Neutrophil (primary cell): Measurements from ENCODE around the gene FAM120C.

ENCODE experiments used
- H3K27ac ChIP-seq: fragments of 200-600 bp; sonication (generic); 2 replicates; pipeline ENCODE4 v1.5.1; 2016; ENCODE audit warnings: mild to moderate bottlenecking, moderate library complexity
- H3K27me3 ChIP-seq: fragments of 200-600 bp; sonication (generic); 2 replicates; pipeline ENCODE4 v1.6.0; 2016; ENCODE audit warnings: mild to moderate bottlenecking
- H3K36me3 ChIP-seq: fragments of 200-600 bp; sonication (generic); 2 replicates; pipeline ENCODE4 v1.5.1; 2017
- H3K4me1 ChIP-seq, 2 experiments: fragments of 200-600 bp in 1 of 2; sonication (generic) in 1 of 2; 1 replicate in 1 of 2; 2 replicates in 1 of 2; pipeline versions ENCODE4 v1.5.1 to v1.6.1; 2013 to 2016; ENCODE audit warnings: low read depth in 1 of 2, low read length in 1 of 2, mild to moderate bottlenecking in 1 of 2, moderate library complexity in 1 of 2; ENCODE audit not compliant: control insufficient read depth in 1 of 2, insufficient read depth in 1 of 2
- H3K4me3 ChIP-seq, 2 experiments: fragments of 200-600 bp in 1 of 2; sonication (generic) in 1 of 2; 1 replicate in 1 of 2; 2 replicates in 1 of 2; pipeline ENCODE4 v1.5.1; 2013 to 2016; ENCODE audit warnings: low read depth in 1 of 2, low read length in 1 of 2, mild to moderate bottlenecking in 1 of 2, moderate library complexity in 1 of 2
- H3K9me3 ChIP-seq: fragments of 200-600 bp; sonication (generic); 2 replicates; pipeline ENCODE4 v1.5.1; 2016
- TF ChIP-seq, protein P1 (sequence below): fragments of 200-600 bp; sonication (generic); IDR thresholded peaks from 2 replicates; pipeline ENCODE4 v1.5.1; 2016; ENCODE audit warnings: antibody characterized with exemption

The FAM120C gene, protein sequence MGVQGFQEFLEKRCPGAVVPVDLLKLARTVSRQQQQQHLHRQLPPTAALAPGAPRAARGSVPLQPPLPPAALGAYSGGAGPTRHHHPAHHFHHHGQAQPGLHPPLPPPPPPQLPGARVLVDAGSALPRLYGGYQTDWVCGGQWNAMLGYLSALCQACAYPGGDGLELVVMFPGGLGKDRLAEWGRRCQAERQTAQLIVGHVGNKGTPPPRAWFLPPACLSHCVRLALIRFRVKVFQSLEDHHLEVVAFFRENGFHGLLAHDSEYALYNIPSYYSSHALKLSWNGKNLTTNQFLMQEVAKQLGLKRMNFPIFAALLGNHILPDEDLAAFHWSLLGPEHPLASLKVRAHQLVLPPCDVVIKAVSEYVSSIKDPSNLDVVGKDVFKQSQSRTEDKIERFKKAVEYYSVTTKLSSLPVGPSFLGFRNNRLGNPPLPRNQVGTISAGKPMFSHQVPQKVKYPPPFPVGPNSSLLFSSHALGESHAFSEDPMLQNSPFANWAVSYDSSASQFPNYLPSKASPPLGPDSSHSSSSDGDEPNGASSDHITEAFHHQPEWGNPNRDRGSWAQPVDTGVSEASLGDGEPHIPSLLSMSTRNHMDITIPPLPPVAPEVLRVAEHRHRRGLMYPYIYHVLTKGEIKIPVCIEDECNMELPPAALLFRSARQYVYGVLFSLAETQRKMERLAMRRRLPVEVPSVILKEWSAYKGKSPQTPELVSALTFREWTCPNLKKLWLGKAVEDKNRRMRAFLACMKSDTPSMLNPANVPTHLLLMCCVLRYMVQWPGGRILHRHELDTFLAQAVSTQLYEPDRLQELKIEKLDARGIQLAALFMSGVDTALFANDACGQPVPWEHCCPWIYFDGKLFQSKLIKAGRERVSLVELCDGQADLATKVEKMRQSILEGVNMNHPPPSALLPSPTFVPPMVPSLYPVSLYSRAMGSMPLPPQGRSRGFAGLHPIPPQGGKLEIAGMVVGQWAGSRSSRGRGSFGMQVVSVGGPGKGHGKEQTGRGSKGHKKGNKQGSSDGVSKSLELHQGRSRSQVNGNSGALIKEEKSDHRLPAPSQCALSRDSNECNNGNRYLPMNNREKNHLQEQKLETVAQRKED

DNA sequence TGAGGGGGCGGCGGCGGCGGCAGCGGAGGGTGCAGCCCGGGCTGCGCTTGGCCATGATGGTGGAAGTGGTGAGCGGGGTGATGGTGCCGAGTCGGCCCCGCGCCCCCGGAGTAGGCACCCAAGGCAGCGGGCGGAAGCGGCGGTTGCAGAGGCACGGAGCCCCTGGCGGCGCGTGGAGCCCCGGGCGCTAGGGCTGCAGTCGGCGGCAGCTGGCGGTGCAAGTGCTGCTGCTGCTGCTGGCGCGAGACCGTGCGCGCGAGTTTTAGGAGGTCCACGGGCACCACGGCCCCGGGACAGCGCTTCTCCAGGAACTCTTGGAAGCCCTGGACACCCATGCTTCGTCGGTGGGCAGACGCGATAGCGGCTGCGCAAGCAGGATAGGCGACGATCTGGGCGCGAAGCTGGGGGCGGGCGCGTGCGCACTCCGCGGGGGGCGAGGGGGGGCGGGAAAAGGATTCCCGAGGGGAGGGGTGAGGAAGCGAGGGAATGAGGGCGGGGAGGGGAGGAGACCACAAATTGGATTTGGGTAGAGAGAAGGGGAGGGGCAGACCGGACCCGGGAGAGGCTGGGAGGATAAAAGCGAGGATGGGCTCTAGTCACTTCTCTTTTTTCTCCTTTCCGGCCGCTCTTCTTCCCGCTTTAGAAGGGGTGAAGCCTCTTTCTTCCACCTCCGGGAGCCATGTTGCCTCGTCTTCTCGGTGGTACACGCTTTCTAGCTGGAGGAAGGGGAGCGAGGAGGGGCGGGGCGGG is at the start of gene FAM120C:
Gene FAM120C (minus strand): TSS at position 391 of the 750 bp plus-strand sequence. CDS start 56 bp downstream, at position 335.
- H3K4me1 ChIP-seq: peaks cover 0 to 2% of the 10 kb centered on the region in 2 experiments
- H3K27ac ChIP-seq: peak within 1 kb of the TSS; percentile 62
- peak within 1 kb of the TSS; percentile 57 to 63 for H3K4me3 ChIP-seq
- no peaks in the 10 kb centered on the region for H3K36me3 ChIP-seq
- TF ChIP-seq, protein P1, sequence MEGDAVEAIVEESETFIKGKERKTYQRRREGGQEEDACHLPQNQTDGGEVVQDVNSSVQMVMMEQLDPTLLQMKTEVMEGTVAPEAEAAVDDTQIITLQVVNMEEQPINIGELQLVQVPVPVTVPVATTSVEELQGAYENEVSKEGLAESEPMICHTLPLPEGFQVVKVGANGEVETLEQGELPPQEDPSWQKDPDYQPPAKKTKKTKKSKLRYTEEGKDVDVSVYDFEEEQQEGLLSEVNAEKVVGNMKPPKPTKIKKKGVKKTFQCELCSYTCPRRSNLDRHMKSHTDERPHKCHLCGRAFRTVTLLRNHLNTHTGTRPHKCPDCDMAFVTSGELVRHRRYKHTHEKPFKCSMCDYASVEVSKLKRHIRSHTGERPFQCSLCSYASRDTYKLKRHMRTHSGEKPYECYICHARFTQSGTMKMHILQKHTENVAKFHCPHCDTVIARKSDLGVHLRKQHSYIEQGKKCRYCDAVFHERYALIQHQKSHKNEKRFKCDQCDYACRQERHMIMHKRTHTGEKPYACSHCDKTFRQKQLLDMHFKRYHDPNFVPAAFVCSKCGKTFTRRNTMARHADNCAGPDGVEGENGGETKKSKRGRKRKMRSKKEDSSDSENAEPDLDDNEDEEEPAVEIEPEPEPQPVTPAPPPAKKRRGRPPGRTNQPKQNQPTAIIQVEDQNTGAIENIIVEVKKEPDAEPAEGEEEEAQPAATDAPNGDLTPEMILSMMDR: no peak
- H3K27me3 ChIP-seq: no peaks in the 10 kb centered on the region
- no peaks in the 10 kb centered on the region for H3K9me3 ChIP-seq

DNA sequence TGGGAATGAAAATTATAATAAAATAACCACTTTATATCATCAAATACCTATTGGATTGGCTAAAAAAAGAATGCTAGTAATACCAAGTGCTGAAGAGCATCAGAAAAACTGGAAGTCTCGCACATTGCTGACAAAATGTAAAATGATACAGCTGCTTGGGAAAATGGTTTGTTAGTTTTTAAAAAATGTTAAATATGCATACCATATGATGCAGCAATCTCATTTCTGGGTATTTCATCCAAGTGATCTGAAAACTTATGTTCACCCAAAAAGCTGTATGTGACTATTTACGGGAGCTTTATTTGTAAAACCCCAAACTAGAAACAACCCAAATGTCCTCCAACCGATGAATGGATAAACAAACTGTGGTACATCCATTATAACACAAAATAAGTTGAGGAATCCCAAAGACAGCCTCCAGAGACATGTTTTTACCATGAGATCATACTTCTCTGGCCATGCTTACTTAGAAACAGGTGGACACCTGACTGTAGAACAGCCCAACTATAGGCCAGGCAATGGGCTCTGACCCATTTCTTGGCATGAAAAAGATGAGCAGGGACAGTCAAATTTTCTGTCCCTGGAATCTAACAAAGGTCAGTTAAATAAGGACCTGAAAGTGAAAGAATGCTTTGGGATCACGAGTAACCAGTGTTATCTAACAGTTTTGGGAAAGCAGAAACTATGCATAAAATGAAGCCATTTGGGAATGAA is 47.5 kb upstream of the FAM120C start:
- TF ChIP-seq, protein P1: no peak
- Histone ChIP-seq H3K27ac (no peak overlapping the region), H3K4me3 (no peak overlapping the region), H3K4me1 (no peaks in the 10 kb centered on the region), H3K9me3 (no peaks in the 10 kb centered on the region), H3K27me3 (no peaks in the 10 kb centered on the region), H3K36me3 (no peaks in the 10 kb centered on the region)

DNA sequence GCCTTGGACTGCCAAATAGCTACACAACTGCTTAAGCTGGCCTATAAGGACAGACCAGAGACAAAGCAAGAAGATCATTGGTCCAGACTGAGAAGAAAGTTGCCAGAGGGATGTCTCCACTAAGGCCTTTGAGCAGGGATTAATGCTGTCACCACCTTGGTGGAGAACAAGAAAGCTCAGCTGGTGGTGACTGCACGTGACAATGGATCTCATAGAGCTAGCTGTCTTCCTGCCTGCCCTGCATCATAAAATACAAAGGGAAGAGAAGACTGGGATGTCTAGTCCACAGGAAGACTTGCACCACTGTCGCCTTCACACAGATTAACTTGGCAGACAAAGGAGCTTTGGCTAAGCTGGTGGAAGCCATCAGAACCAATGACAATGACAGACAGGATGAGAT is 40.5 kb upstream of the FAM120C start:
- no peak overlapping the region for H3K27ac ChIP-seq
- H3K9me3 ChIP-seq: no peaks in the 10 kb centered on the region
- H3K36me3 ChIP-seq: no peaks in the 10 kb centered on the region
- H3K4me3 ChIP-seq: no peak overlapping the region
- no peaks in the 10 kb centered on the region for H3K4me1 ChIP-seq
- no peaks in the 10 kb centered on the region for H3K27me3 ChIP-seq
- TF ChIP-seq, protein P1: no peak

DNA sequence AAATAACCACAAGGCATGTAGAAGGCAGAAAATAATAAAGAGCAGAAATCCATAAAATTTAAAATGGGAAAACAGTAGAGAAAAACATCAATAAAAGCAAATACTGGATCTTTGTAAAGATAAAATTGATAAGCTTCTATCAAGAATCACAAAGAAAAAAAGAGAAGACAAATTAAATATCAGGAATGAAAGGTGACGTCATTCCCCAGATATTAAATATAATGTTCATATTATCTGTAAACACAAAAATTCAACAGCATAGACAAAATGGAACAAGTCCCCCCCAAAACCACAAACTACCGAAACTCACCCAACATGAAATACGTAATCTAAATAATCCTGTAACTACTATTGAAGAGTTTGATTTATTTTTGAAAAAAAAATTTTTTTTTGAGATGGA is 30.5 kb upstream of the FAM120C start:
- TF ChIP-seq, protein P1: no peak
- H3K9me3 ChIP-seq: no peaks in the 10 kb centered on the region
- no peak overlapping the region for H3K4me3 ChIP-seq
- no peaks in the 10 kb centered on the region for H3K36me3 ChIP-seq
- H3K27me3 ChIP-seq: no peaks in the 10 kb centered on the region
- H3K4me1 ChIP-seq: no peaks in the 10 kb centered on the region
- H3K27ac ChIP-seq: no peak overlapping the region
